GM19468 (cell line): Measurements from ENCODE around the gene SLC35A3.

ENCODE experiments used
- ATAC-seq: cut with Tn5 transposase; IDR thresholded peaks from one replicate; pipeline ENCODE4 v1.9.1; 2021; ENCODE audit warnings: mild to moderate bottlenecking, moderate library complexity, moderate number of reproducible peaks; ENCODE audit not compliant: unreplicated experiment; ENCODE audit errors: extremely low read depth

Gene SLC35A3

DNA sequence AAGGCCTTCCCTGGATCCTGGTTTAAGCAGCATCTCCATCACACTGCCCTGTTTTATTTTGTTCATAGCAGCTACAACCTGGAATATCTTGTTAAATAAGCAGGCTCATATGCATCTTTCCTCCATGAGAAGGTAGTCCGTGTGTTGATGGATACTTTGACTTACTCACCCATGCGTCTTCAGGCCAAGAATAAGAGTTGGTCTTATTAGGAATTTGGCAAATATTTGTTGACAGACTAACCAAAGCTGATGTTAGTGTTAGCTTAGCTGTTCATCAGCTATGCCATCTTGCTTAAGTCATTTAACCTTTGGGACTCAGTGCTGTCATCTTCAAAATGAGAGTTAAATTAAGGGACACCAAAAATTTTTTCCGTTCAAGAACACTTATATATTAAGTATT is 103.7 kb downstream of the SLC35A3 start:
- no peak for ATAC-seq

DNA sequence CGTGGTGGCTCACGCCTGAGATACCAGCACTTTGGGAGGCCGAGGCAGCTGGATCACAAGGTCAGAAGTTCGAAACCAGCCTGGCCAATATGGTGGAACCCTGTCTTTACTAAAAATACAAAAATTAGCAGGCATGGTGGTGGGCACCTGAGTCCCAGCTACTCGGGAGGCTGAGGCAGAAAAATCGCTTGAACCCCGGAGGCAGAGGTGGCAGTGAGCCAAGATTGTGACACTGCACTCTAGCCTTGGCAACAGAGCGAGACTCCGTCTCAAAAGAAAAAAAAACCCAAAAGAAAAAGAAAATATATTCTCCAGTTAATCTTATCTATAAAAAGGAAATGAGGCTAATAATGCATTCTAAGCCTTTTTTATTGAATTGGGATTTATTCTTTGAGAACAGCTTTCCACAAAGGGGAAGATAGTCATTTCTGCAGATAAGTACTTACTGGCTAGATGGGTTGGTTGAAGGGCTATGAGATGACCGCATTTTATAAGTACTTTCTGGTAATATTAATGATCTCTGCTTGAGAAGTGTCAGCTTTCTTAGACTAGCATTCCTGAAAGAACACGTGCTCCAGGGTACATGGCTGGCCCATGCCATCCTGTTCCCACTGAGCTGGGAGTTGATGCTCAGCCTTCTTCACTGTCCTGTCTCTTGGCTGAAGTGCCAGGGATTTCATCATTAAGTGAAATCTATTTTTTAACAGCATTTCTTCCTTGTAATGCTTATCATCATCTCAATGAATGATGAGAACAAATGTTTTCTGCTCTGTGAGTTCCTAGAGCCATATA is 105.0 kb downstream of the SLC35A3 start:
- ATAC-seq, result no peak

DNA sequence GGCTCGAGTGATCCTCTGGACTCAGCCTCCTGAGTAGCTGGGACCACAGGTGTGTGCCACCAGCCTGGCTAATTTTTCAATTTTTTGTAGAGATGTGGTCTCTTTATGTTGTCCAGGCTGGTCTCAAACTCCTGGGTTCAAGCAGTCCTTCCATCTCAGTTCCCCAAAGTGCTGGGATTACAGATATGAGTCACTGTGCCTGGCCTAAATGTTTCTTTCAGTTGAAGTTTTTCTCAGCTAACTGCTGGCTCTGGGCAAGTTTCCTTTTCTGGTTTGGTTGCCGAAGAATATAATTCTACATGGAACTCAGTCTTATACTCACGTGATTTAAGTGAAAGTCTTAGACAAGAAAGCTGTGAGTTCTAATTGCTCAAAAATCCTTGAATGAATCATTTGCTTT is 106.0 kb downstream of the SLC35A3 start:
- ATAC-seq, result peak; percentile 50

DNA sequence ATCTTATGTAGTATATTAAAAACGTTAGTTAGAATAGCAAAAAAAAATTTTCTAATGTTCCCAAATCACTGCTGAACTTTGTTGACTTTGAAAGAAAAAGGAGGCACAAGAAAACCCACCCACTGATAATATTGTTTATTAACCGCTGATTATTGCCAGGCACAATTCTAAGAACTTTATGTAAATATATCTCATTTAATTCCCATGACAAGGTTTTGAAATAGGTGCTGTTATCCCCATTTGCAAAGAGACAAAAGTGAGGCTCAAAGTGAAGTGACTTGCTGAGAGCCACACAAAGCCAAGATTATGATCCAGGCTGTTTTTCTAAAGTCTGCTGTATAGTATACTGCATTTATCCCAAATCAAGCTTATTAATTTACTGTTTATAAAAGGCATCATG is 106.5 kb downstream of the SLC35A3 start:
- no peak for ATAC-seq

DNA sequence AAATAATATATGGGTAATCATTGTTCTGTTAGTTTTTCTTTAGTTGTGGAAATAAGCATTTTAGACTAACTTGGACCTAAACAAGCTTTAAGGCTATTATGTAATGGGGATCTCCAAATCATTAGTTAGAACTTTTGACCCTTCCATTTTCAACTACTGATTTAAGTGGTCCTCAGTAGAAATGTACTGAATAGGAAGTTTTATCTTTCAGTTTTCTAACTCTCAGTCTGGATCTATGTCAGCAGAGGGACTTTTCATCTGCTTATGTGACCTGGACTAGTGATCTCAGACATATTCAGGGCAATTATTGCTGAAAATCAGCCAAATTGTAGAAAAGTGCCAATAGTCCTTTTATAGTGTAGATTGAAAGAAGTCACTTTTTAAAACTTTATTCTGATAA is 106.9 kb downstream of the SLC35A3 start:
- peak; percentile 48 for ATAC-seq

DNA sequence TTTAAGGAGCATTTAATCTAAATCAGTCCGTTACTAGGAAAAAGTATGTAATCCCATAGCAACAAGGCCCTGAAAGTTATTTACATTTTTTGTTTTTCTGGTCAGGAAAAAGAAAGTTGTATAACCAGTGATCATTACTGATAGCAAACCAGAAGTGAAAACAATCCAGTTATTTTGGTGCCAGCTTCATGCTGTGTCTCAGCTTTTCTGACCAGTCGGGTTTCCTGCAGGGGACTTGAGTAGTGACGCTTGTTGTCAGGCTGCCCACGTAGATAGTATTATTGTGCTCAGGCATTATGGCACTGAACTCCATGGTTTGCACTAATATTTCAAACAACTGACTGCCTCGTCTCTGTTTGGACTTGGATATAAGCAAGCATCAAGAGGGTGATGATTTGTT is 107.7 kb downstream of the SLC35A3 start:
- ATAC-seq, result peak; percentile 44

DNA sequence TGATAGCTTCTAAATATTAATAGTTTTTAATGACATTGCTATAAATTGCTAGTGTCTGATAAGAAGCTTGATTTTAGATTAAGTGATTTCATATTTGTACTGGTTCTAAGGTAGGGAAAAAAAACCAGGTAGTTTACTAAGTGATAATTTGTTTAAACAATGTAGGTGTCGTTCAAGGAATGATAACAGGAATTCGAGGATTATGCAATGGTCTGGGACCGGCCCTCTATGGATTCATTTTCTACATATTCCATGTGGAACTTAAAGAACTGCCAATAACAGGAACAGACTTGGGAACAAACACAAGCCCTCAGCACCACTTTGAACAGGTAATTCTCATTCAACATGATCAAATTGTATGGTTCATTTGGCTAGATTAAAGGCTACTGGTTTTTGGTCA is 110.5 kb downstream of the SLC35A3 start:
- no peak for ATAC-seq
